Muscle layer of duodenum (tissue), 2 donors: ENCODE data around the gene EXOC2.

Experiments used
- H3K27ac ChIP-seq: one replicate; pipeline ENCODE4 v1.7.0; 2013; ENCODE audit warnings: mild to moderate bottlenecking, low read length
- H3K27me3 ChIP-seq: one replicate; pipeline ENCODE4 v1.7.0; 2013; ENCODE audit warnings: low read depth, mild to moderate bottlenecking, control low read depth, low read length
- H3K36me3 ChIP-seq, 2 donors: one replicate each; pipeline ENCODE4 v1.7.0; 2013; ENCODE audit warnings: low read length in 2 of 2, control low read depth in 1 of 2, mild to moderate bottlenecking in 1 of 2; ENCODE audit not compliant: insufficient read depth in 2 of 2, control insufficient read depth in 1 of 2
- H3K4me1 ChIP-seq, 2 donors: one replicate each; pipeline ENCODE4 v1.7.0; 2013; ENCODE audit warnings: low read length in 2 of 2, mild to moderate bottlenecking in 2 of 2, control low read depth in 1 of 2, moderate library complexity in 1 of 2; ENCODE audit not compliant: insufficient read depth in 2 of 2, control insufficient read depth in 1 of 2
- H3K4me3 ChIP-seq, 2 donors: one replicate each; pipeline ENCODE4 v1.7.0; 2013; ENCODE audit warnings: low read length in 2 of 2, low read depth in 1 of 2, mild to moderate bottlenecking in 1 of 2
- H3K9me3 ChIP-seq, 2 donors: one replicate each; pipeline ENCODE4 v1.7.0; 2013; ENCODE audit warnings: low read length in 2 of 2, control low read depth in 1 of 2, mild to moderate bottlenecking in 1 of 2; ENCODE audit not compliant: control insufficient read depth in 1 of 2
- donor health status: healthy.

The EXOC2 gene

GRCh38 chr6:652865-653264 is 40.1 kb downstream of the EXOC2 start:
- Histone ChIP-seq H3K27me3 (no peaks in the 10 kb centered on the region), H3K9me3 (no peaks in the 10 kb centered on the region), H3K4me1 (peaks cover 0 to 5% of the 10 kb centered on the region in 2 donors), H3K36me3 (peaks cover 0 to 13% of the 10 kb centered on the region in 2 donors), H3K27ac (no peak overlapping the region), H3K4me3 (no peak overlapping the region)

- Histone ChIP-seq H3K27me3 (no peaks in the 10 kb centered on the region), H3K9me3 (no peaks in the 10 kb centered on the region), H3K27ac (no peak overlapping the region), H3K4me1 (no peaks in the 10 kb centered on the region), H3K4me3 (no peak overlapping the region), H3K36me3 (no peaks in the 10 kb centered on the region)
Observed at GRCh38 chr6:650098-650497, 42.8 kb downstream of the EXOC2 start.

- Histone ChIP-seq H3K4me3 (no peak overlapping the region), H3K4me1 (no peaks in the 10 kb centered on the region), H3K27ac (no peak overlapping the region), H3K27me3 (no peaks in the 10 kb centered on the region), H3K9me3 (no peaks in the 10 kb centered on the region), H3K36me3 (no peaks in the 10 kb centered on the region)
Observed at GRCh38 chr6:642805-643204, 50.1 kb downstream of the EXOC2 start.

- H3K4me1 ChIP-seq, result no peaks in the 10 kb centered on the region
- H3K27me3 ChIP-seq, result no peaks in the 10 kb centered on the region
- H3K4me3 ChIP-seq, result no peak overlapping the region
- H3K9me3 ChIP-seq, result no peaks in the 10 kb centered on the region
- H3K27ac ChIP-seq, result no peak overlapping the region
- peaks cover 6 to 10% of the 10 kb centered on the region in 2 donors for H3K36me3 ChIP-seq
Observed at GRCh38 chr6:641225-641985, 51.5 kb downstream of the EXOC2 start.

- peaks cover 11 to 20% of the 10 kb centered on the region in 2 donors for H3K36me3 ChIP-seq
- no peaks in the 10 kb centered on the region for H3K4me1 ChIP-seq
- H3K9me3 ChIP-seq, result no peaks in the 10 kb centered on the region
- no peaks in the 10 kb centered on the region for H3K27me3 ChIP-seq
- no peak overlapping the region for H3K27ac ChIP-seq
- no peak overlapping the region for H3K4me3 ChIP-seq
Observed at GRCh38 chr6:636488-636887, 56.5 kb downstream of the EXOC2 start.

- H3K36me3 ChIP-seq, result peaks cover 11 to 20% of the 10 kb centered on the region in 2 donors
- H3K4me3 ChIP-seq, result no peak overlapping the region
- no peaks in the 10 kb centered on the region for H3K9me3 ChIP-seq
- no peaks in the 10 kb centered on the region for H3K4me1 ChIP-seq
- H3K27ac ChIP-seq, result no peak overlapping the region
- no peaks in the 10 kb centered on the region for H3K27me3 ChIP-seq
Observed at GRCh38 chr6:635233-635632, 57.7 kb downstream of the EXOC2 start.

- no peaks in the 10 kb centered on the region for H3K9me3 ChIP-seq
- no peak overlapping the region for H3K27ac ChIP-seq
- H3K36me3 ChIP-seq, result peaks cover 11 to 23% of the 10 kb centered on the region in 2 donors
- H3K4me1 ChIP-seq, result no peaks in the 10 kb centered on the region
- H3K4me3 ChIP-seq, result no peak overlapping the region
- no peaks in the 10 kb centered on the region for H3K27me3 ChIP-seq
Observed at GRCh38 chr6:633611-634010, 59.3 kb downstream of the EXOC2 start.

- Histone ChIP-seq H3K4me1 (no peaks in the 10 kb centered on the region), H3K36me3 (peaks cover 3 to 9% of the 10 kb centered on the region in 2 donors)
Observed at GRCh38 chr6:628766-629165, 64.2 kb downstream of the EXOC2 start.

GRCh38 chr6:626236-626635 is 66.7 kb downstream of the EXOC2 start:
- H3K9me3 ChIP-seq, result no peaks in the 10 kb centered on the region
- no peaks in the 10 kb centered on the region for H3K27me3 ChIP-seq
- no peak overlapping the region for H3K27ac ChIP-seq
- H3K4me1 ChIP-seq, result no peaks in the 10 kb centered on the region
- H3K36me3 ChIP-seq, result peaks cover 3 to 8% of the 10 kb centered on the region in 2 donors
- no peak overlapping the region for H3K4me3 ChIP-seq

More at GRCh38 chr6:628766-629165, 64.2 kb downstream of the EXOC2 start:
- Histone ChIP-seq H3K9me3 (no peaks in the 10 kb centered on the region), H3K4me3 (no peak overlapping the region), H3K27ac (no peak overlapping the region), H3K27me3 (no peaks in the 10 kb centered on the region)

- Histone ChIP-seq H3K27ac (no peak overlapping the region), H3K36me3 (peaks cover 3 to 17% of the 10 kb centered on the region in 2 donors), H3K4me3 (no peak overlapping the region), H3K9me3 (no peaks in the 10 kb centered on the region), H3K27me3 (no peaks in the 10 kb centered on the region), H3K4me1 (no peaks in the 10 kb centered on the region)
Observed at GRCh38 chr6:624979-625378, 68.0 kb downstream of the EXOC2 start.

- Histone ChIP-seq H3K36me3 (peaks cover 0 to 25% of the 10 kb centered on the region in 2 donors), H3K4me3 (peak overlapping the region in 1 of 2 donors; percentile 5), H3K9me3 (no peaks in the 10 kb centered on the region), H3K4me1 (no peaks in the 10 kb centered on the region), H3K27me3 (no peaks in the 10 kb centered on the region), H3K27ac (peak overlapping the region; percentile 10)
Observed at GRCh38 chr6:622462-622861, 70.5 kb downstream of the EXOC2 start.

GRCh38 chr6:621931-622330 is 71.0 kb downstream of the EXOC2 start:
- peak overlapping the region; percentile 10 for H3K27ac ChIP-seq
- H3K9me3 ChIP-seq, result no peaks in the 10 kb centered on the region
- H3K4me3 ChIP-seq, result peak overlapping the region in 1 of 2 donors; percentile 5
- peaks cover 0 to 30% of the 10 kb centered on the region in 2 donors for H3K36me3 ChIP-seq
- no peaks in the 10 kb centered on the region for H3K27me3 ChIP-seq
- H3K4me1 ChIP-seq, result no peaks in the 10 kb centered on the region
